ENCODE results near the gene ZNF416.

DNA sequence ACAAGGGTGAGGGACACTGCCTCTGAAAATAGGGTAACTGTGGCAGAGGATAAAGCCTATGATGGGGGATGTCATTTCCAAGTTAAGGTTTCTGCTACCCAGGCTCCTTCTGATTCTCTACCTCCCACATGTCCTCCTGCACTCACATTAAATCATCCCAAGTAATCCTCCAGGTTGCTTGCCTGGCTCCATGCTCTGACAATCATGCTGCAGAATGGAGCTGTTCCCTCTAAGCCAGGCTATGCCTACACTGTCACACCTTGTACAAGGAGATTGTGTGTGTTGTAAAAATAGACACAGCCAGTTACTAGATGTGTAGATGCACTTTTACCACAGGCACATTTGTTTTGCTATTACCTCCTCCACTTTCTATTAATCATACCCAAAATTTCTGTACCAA, 8.0 kb downstream of the ZNF416 start:
- TF ChIP-seq, protein P1, sequence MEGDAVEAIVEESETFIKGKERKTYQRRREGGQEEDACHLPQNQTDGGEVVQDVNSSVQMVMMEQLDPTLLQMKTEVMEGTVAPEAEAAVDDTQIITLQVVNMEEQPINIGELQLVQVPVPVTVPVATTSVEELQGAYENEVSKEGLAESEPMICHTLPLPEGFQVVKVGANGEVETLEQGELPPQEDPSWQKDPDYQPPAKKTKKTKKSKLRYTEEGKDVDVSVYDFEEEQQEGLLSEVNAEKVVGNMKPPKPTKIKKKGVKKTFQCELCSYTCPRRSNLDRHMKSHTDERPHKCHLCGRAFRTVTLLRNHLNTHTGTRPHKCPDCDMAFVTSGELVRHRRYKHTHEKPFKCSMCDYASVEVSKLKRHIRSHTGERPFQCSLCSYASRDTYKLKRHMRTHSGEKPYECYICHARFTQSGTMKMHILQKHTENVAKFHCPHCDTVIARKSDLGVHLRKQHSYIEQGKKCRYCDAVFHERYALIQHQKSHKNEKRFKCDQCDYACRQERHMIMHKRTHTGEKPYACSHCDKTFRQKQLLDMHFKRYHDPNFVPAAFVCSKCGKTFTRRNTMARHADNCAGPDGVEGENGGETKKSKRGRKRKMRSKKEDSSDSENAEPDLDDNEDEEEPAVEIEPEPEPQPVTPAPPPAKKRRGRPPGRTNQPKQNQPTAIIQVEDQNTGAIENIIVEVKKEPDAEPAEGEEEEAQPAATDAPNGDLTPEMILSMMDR (IDR thresholded peaks at IDR 0.05) = no peak
- TF ChIP-seq POLR2A (IDR thresholded peaks at IDR 0.05) = no peak
